ENCODE results near the gene PPM1L. TPM values are rescaled to one million over a fixed set of nuclear protein-coding genes. Genes with fewer than 3 reads are reported as not detected.

PPM1L gene
- total and polyA plus RNA-seq, 2 donors (not counting 1 experiment from before 2014, with no cell fraction given) = 1.1 to 12.0 TPM

- H2AFZ ChIP-seq (ENCODE audit: insufficient read depth, low read depth, low read length, poor library complexity, severe bottlenecking) = no peak overlapping the region
- CTCF ChIA-PET = interaction anchor here (1.6 kb wide), 1 partner anchor 10 kb away, joined by 4 read pairs; no protein-coding TSS in a partner anchor
- H3K9me3 ChIP-seq (ENCODE audit: control extremely low read depth in 1 of 3, control insufficient read depth in 2 of 3, insufficient read depth in 1 of 3, low read length in 2 of 3) = no peaks in the 10 kb centered on the region
- Mint-ChIP-seq H3K27me3 (peaks cover 16% of the 10 kb centered on the region), H3K9me3 (ENCODE audit: insufficient read depth) (no peaks in the 10 kb centered on the region), H3K4me3 (no peak overlapping the region), H3K4me1 (peaks cover 12% of the 10 kb centered on the region), H3K27ac (no peak overlapping the region)
- TF ChIP-seq, protein P1, sequence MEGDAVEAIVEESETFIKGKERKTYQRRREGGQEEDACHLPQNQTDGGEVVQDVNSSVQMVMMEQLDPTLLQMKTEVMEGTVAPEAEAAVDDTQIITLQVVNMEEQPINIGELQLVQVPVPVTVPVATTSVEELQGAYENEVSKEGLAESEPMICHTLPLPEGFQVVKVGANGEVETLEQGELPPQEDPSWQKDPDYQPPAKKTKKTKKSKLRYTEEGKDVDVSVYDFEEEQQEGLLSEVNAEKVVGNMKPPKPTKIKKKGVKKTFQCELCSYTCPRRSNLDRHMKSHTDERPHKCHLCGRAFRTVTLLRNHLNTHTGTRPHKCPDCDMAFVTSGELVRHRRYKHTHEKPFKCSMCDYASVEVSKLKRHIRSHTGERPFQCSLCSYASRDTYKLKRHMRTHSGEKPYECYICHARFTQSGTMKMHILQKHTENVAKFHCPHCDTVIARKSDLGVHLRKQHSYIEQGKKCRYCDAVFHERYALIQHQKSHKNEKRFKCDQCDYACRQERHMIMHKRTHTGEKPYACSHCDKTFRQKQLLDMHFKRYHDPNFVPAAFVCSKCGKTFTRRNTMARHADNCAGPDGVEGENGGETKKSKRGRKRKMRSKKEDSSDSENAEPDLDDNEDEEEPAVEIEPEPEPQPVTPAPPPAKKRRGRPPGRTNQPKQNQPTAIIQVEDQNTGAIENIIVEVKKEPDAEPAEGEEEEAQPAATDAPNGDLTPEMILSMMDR (IDR thresholded peaks at IDR 0.05) = no peak
- no peak for TF ChIP-seq EZH2 (IDR thresholded peaks at IDR 0.05; ENCODE audit: borderline replicate concordance, insufficient read depth, low read depth, low read length, poor library complexity, severe bottlenecking)
- H3K4me3 ChIP-seq (ENCODE audit: control extremely low read depth in 1 of 5, extremely low read depth in 1 of 5, insufficient read depth in 1 of 5, low read depth in 2 of 5, low read length in 4 of 5) = no peak overlapping the region
- H3K27ac ChIP-seq (ENCODE audit: low read length in 2 of 2) = no peak overlapping the region
- H3K4me2 ChIP-seq (replicated peaks; ENCODE audit: low read depth, low read length, poor library complexity, severe bottlenecking) = no peak overlapping the region
- no peak overlapping the region for H3K9ac ChIP-seq (ENCODE audit: low read length)
- H3K36me3 ChIP-seq (replicated peaks in 1 of 2; ENCODE audit: control extremely low read depth in 1 of 2, control insufficient read depth in 1 of 2, extremely low read depth in 1 of 2, insufficient read depth in 2 of 2, low read length in 1 of 2) = no peaks in the 10 kb centered on the region
- POLR2A ChIA-PET = no interaction called here
- H3K4me1 ChIP-seq (ENCODE audit: control insufficient read depth in 2 of 2, insufficient read depth in 2 of 2, low read length in 2 of 2) = peaks cover 6 to 10% of the 10 kb centered on the region in 2 donors
- ATAC-seq (ENCODE audit: low read depth) (no peak), DNase-seq (no peak)
- intact Hi-C loops (cut with micrococcal nuclease) = loop anchor here (5.0 to 10.0 kb wide), 2 partner anchors 35 to 153 kb away; no protein-coding TSS in a partner anchor
- no CpG with 5 or more reads among the region's 1 CpG for WGBS (ENCODE audit: insufficient coverage)
- H3K79me2 ChIP-seq (ENCODE audit: control insufficient read depth, insufficient read depth, low read length) = no peaks in the 10 kb centered on the region
- H4K20me1 ChIP-seq (ENCODE audit: control insufficient read depth, insufficient read depth, low read length, poor library complexity, severe bottlenecking) = no peaks in the 10 kb centered on the region
- H3K27me3 ChIP-seq (replicated peaks in 1 of 4; ENCODE audit: control extremely low read depth in 1 of 4, control insufficient read depth in 3 of 4, insufficient read depth in 4 of 4, low read length in 3 of 4) = peaks cover 0 to 6% (median 4%) of the 10 kb centered on the region in 4 experiments
Observed at GRCh38 chr3:161107311-161107710, 351.3 kb downstream of the PPM1L start.

DNA sequence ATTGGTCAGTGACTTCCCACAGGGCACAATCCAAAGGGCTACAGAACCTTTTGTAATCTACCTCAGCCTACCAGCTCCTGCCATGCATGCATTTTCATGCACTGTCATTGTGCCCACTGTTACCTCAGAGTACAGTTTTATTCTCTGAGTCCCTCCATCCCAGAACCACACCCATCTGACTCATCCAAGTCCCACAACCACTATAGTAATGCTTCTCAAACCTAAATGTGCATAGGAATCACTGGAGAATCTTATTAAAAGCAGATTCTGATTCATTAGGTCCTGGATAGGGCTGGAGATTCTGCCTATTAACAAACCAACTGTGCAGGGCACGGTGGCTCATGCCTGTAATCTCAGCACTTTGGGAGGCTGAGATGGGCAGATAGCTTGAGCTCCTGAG lies 352.8 kb downstream of the PPM1L start:
- intact Hi-C loops (cut with micrococcal nuclease) = loop anchor here (5.0 to 10.0 kb wide), 2 partner anchors 37 to 154 kb away; no protein-coding TSS in a partner anchor
- H3K27me3 ChIP-seq (replicated peaks in 1 of 4; ENCODE audit: control extremely low read depth in 1 of 4, control insufficient read depth in 3 of 4, insufficient read depth in 4 of 4, low read length in 3 of 4) = peaks cover 0 to 6% (median 4%) of the 10 kb centered on the region in 4 experiments
- no peak overlapping the region for H3K27ac ChIP-seq (ENCODE audit: low read length in 2 of 2)
- ATAC-seq (ENCODE audit: low read depth) (no peak), DNase-seq (no peak)
- no peak overlapping the region for H3K4me3 Mint-ChIP-seq
- H3K4me1 ChIP-seq (ENCODE audit: control insufficient read depth in 2 of 2, insufficient read depth in 2 of 2, low read length in 2 of 2) = peaks cover 6 to 10% of the 10 kb centered on the region in 2 donors
- no peak overlapping the region for H3K9ac ChIP-seq (ENCODE audit: low read length)
- H3K4me1 Mint-ChIP-seq = peaks cover 12% of the 10 kb centered on the region
- H3K9me3 Mint-ChIP-seq (ENCODE audit: insufficient read depth) = no peaks in the 10 kb centered on the region
- no peaks in the 10 kb centered on the region for H3K9me3 ChIP-seq (ENCODE audit: control extremely low read depth in 1 of 3, control insufficient read depth in 2 of 3, insufficient read depth in 1 of 3, low read length in 2 of 3)
- ChIA-PET CTCF (interaction anchor here (1.0 kb wide), 1 partner anchor 12 kb away, joined by 3 read pairs; no protein-coding TSS in a partner anchor), POLR2A (no interaction called here)
- no peak overlapping the region for H3K4me2 ChIP-seq (replicated peaks; ENCODE audit: low read depth, low read length, poor library complexity, severe bottlenecking)
- no peaks in the 10 kb centered on the region for H3K36me3 ChIP-seq (replicated peaks in 1 of 2; ENCODE audit: control extremely low read depth in 1 of 2, control insufficient read depth in 1 of 2, extremely low read depth in 1 of 2, insufficient read depth in 2 of 2, low read length in 1 of 2)
- H3K27me3 Mint-ChIP-seq = peaks cover 16% of the 10 kb centered on the region
- no peak overlapping the region for H2AFZ ChIP-seq (ENCODE audit: insufficient read depth, low read depth, low read length, poor library complexity, severe bottlenecking)
- no peak overlapping the region for H3K4me3 ChIP-seq (ENCODE audit: control extremely low read depth in 1 of 5, extremely low read depth in 1 of 5, insufficient read depth in 1 of 5, low read depth in 2 of 5, low read length in 4 of 5)
- no peaks in the 10 kb centered on the region for H4K20me1 ChIP-seq (ENCODE audit: control insufficient read depth, insufficient read depth, low read length, poor library complexity, severe bottlenecking)
- H3K27ac Mint-ChIP-seq = no peak overlapping the region
- WGBS (ENCODE audit: insufficient coverage) = no CpG with 5 or more reads among the region's 1 CpG
- no peaks in the 10 kb centered on the region for H3K79me2 ChIP-seq (ENCODE audit: control insufficient read depth, insufficient read depth, low read length)
- TF ChIP-seq EZH2 (IDR thresholded peaks at IDR 0.05; ENCODE audit: borderline replicate concordance, insufficient read depth, low read depth, low read length, poor library complexity, severe bottlenecking) = no peak
- TF ChIP-seq, protein P1 (IDR thresholded peaks at IDR 0.05) = no peak

Data from B cell (primary cell).